ENCODE data around the gene LY6G6C. TPM values are rescaled to one million over a fixed set of nuclear protein-coding genes. Genes with fewer than 3 reads are reported as not detected.

Gene LY6G6C
- total RNA-seq, 1 donor from 2014 or later = not detected

GRCh38 chr6:31736768-31737314 lies 15.3 kb upstream of the LY6G6C start:
- Histone ChIP-seq H3K4me1 (peaks cover 83% of the 10 kb centered on the region), H3K4me3 (peak overlapping the region; percentile 83), H3K27ac (replicated peaks) (peak overlapping the region; percentile 96), H3K9me3 (replicated peaks) (no peaks in the 10 kb centered on the region), H3K36me3 (peaks cover 22% of the 10 kb centered on the region), H3K27me3 (ENCODE audit: low read depth) (no peaks in the 10 kb centered on the region)
- TF ChIP-seq CTCF (IDR thresholded peaks at IDR 0.05; ENCODE audit: borderline replicate concordance) = no peak
- no peak for DNase-seq
- intact Hi-C loops (cut with micrococcal nuclease) = no loop called here

GRCh38 chr6:31736021-31736767 lies 14.6 kb upstream of the LY6G6C start, which contains the start of gene CLIC1:
CLIC1 (minus strand) TSS chr6:31736530; CDS start chr6:31736300, 230 bp downstream.
- H3K36me3 ChIP-seq = peaks cover 29% of the 10 kb centered on the region
- no peaks in the 10 kb centered on the region for H3K27me3 ChIP-seq (ENCODE audit: low read depth)
- peak; percentile 85 for DNase-seq
- H3K4me1 ChIP-seq = peaks cover 90% of the 10 kb centered on the region
- intact Hi-C loops (cut with micrococcal nuclease) = no loop called here
- peak within 1 kb of the TSS; percentile 83 for H3K4me3 ChIP-seq
- H3K9me3 ChIP-seq (replicated peaks) = no peaks in the 10 kb centered on the region
- TF ChIP-seq CTCF (IDR thresholded peaks at IDR 0.05; ENCODE audit: borderline replicate concordance) = no peak
- H3K27ac ChIP-seq (replicated peaks) = peak within 1 kb of the TSS; percentile 96

- Histone ChIP-seq H3K36me3 (peaks cover 36% of the 10 kb centered on the region), H3K4me1 (peaks cover 93% of the 10 kb centered on the region), H3K9me3 (replicated peaks) (no peaks in the 10 kb centered on the region), H3K27me3 (ENCODE audit: low read depth) (no peaks in the 10 kb centered on the region), H3K4me3 (peak overlapping the region; percentile 83), H3K27ac (replicated peaks) (peak overlapping the region; percentile 96)
- peak; percentile 38 for DNase-seq
- no peak for TF ChIP-seq CTCF (IDR thresholded peaks at IDR 0.05; ENCODE audit: borderline replicate concordance)
- intact Hi-C loops (cut with micrococcal nuclease) = no loop called here
These were observed 13.4 kb upstream of the LY6G6C start for GRCh38 chr6:31734821-31735406.

- peaks cover 36% of the 10 kb centered on the region for H3K36me3 ChIP-seq
- intact Hi-C loops (cut with micrococcal nuclease) = no loop called here
- H3K4me1 ChIP-seq = peaks cover 96% of the 10 kb centered on the region
- H3K9me3 ChIP-seq (replicated peaks) = no peaks in the 10 kb centered on the region
- H3K27me3 ChIP-seq (ENCODE audit: low read depth) = no peaks in the 10 kb centered on the region
- H3K27ac ChIP-seq (replicated peaks) = peak overlapping the region; percentile 96
- DNase-seq = no peak
- peak overlapping the region; percentile 83 for H3K4me3 ChIP-seq
- TF ChIP-seq CTCF (IDR thresholded peaks at IDR 0.05; ENCODE audit: borderline replicate concordance) = no peak
These were observed 12.8 kb upstream of the LY6G6C start for GRCh38 chr6:31734247-31734820.

- H3K36me3 ChIP-seq = peaks cover 36% of the 10 kb centered on the region
- no peak for DNase-seq
- peak overlapping the region; percentile 96 for H3K27ac ChIP-seq (replicated peaks)
- intact Hi-C loops (cut with micrococcal nuclease) = no loop called here
- H3K27me3 ChIP-seq (ENCODE audit: low read depth) = no peaks in the 10 kb centered on the region
- no peak for TF ChIP-seq CTCF (IDR thresholded peaks at IDR 0.05; ENCODE audit: borderline replicate concordance)
- peaks cover 96% of the 10 kb centered on the region for H3K4me1 ChIP-seq
- H3K4me3 ChIP-seq = peak overlapping the region; percentile 83
- H3K9me3 ChIP-seq (replicated peaks) = no peaks in the 10 kb centered on the region
These were observed 12.2 kb upstream of the LY6G6C start for GRCh38 chr6:31733734-31734133.
